GM12873 (cell line): ENCODE measurements around the gene CAMTA1.

Experiments used
- TF ChIP-seq, protein P1 (sequence below): IDR thresholded peaks from 2 replicates; pipeline ENCODE4 v1.5.1; 2012; ENCODE audit warnings: low read depth, mild to moderate bottlenecking, moderate library complexity, low read length, control low read depth; ENCODE audit not compliant: insufficient read depth; ENCODE audit errors: missing control alignments

Gene CAMTA1

DNA sequence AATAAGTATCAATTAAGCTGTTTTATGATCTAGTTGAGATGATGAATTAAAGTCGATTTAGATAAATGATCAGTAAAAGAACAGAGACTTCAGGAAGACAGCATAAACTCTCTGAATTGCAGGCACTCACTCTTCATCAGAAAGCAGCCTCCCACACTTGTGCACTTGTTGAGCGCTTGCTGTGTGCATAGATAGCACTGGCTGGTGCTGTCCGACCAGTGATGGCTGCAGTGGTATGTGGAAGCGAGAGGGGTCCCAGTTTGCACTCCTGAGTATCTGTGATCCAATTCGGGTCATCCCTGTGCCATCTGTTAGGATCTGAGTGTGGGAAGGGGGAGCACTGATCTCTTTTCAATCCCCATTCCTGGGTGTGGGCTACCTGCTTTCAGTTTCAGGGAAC, 137.8 kb downstream of the CAMTA1 start:
- TF ChIP-seq, protein P1, sequence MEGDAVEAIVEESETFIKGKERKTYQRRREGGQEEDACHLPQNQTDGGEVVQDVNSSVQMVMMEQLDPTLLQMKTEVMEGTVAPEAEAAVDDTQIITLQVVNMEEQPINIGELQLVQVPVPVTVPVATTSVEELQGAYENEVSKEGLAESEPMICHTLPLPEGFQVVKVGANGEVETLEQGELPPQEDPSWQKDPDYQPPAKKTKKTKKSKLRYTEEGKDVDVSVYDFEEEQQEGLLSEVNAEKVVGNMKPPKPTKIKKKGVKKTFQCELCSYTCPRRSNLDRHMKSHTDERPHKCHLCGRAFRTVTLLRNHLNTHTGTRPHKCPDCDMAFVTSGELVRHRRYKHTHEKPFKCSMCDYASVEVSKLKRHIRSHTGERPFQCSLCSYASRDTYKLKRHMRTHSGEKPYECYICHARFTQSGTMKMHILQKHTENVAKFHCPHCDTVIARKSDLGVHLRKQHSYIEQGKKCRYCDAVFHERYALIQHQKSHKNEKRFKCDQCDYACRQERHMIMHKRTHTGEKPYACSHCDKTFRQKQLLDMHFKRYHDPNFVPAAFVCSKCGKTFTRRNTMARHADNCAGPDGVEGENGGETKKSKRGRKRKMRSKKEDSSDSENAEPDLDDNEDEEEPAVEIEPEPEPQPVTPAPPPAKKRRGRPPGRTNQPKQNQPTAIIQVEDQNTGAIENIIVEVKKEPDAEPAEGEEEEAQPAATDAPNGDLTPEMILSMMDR = no peak

DNA sequence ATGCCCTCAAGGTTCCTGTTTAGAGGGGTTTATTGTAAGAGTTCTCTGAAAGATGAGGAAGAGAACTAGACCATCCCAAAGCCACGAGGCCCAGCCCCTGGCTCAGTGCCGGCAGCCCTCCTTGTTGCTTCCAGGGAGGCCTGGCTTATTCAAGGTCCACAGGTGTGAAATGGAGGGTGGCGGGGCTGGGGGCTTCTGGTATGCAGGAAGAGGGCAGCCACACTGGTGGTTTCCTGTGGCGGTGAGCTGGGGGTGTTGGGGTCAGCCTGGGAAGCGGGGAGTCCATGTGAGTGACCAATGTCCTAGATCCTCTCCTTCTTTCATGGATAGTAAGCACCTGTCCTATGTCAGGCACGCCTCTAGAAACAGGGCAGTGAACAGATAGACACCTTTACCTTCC, 138.2 kb downstream of the CAMTA1 start:
- TF ChIP-seq, protein P1 = no peak

DNA sequence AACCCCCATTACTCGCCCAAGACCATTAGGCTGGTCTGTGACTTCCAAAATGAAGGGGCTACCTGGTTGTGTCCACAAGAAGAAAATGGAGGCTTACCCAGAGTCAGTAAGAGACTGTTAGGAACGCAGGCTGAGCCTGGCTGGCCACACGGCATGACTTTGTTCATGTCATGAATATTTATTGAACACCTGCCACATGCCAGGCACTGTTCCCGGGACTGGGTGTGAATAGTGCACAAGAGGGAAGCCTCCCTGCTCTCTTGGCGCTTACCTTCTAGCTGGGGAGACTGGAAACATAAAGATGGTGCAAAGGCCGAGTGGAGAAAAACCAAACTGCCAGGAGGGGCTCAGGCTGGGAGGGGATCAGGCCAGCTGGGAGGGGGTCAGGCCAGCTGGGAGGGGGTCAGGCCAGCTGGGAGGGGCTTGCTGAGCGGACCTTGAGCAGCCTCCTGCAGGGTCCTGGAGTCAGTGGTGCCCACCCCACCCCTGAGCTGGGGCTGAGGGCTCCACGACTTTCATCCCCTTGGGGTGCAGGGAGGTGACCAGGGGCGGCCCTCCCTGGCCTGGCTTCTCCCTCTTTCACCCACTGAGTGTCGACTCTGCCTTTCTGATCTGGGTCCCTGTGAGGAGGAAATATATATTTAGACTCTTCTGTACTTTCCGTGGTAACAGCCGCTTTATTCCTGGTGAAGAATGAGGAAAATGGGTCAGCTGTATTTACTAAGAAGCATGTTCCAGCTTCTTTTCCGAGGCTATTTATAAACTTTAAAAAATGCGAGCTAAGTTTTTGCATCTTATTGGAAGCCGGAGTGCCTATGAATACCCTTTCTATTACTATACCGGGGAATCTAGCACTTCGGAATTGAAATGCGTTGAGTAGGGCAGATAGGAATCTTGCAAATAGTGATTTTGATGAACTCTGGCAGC, 139.0 kb downstream of the CAMTA1 start:
- TF ChIP-seq, protein P1 = no peak

DNA sequence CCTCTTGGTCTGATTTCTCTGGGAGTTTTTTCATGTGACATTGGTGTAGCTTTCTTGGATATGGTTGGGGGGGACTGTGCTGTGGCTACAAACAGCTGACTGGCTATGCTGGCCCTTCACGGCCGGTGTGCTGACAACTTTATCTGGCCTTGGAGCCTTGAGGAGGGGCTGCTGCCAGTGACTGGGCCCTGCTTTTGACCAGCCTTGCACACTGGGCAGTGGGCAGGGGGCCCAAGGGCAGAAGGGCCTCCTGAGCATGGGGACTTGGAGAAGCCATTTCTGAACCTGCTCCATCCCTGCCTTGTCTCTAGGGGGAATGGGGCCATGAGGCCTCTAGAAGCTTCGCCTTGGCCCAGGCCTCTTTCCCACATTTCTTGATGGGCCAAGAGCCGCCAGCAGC, 139.6 kb downstream of the CAMTA1 start:
- TF ChIP-seq, protein P1 = no peak

DNA sequence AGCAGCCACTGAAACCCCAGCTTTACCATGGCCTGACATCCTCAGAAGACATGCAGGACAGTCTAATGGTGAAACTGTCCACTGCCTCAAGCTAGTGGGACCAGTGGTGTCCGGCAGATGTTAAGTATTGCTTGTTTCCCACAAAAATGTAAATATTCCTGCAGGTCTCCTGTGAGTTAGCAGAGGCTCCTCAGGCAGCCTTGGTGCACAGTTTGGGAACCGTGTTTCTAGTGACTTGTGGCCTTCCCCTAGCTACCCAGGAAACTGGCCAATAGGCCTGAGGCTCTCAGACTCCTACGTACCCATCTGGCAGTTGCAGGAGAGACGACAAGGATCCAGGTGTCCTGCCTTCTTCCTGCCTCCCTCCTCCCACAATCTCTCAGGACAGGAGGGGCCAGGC, 142.4 kb downstream of the CAMTA1 start:
- TF ChIP-seq, protein P1 = no peak

DNA sequence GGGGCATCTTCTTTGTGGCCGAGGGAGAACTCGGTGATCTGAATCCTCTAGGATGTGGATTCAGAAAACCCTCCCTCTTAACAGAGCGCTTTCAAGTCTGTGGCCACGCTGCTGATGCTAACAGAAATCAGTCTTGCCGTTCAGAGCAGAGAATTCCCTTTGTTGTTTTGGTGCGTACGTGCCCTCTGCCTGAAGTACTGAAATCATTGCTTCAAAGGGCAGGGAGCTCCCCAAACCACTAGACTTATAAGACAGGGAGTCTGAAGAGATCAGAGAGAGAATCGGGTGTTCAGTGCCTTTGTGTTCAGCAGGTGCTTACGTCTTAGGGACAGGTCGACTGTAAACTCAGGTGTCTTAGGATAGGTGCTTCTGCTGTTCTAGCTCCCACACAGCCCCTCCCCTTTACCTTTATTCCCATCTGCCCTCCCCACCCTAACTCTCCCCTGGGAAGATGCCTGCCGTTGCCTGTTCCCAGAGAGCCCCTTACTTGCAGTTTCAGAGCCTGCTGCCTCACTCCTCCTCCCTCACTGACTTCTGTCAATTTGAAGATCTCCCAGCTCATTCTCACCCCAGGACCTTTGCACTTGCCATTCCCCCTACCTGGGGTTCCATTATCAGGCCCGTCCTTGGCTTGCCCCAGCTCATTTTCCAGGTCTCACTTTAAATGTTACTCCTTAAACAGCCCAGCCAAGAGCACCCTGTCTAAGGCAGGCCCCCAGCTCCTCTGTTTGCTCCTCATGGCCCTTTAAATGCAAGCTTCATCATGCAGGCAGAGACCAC, 143.0 kb downstream of the CAMTA1 start:
- TF ChIP-seq, protein P1 = no peak

DNA sequence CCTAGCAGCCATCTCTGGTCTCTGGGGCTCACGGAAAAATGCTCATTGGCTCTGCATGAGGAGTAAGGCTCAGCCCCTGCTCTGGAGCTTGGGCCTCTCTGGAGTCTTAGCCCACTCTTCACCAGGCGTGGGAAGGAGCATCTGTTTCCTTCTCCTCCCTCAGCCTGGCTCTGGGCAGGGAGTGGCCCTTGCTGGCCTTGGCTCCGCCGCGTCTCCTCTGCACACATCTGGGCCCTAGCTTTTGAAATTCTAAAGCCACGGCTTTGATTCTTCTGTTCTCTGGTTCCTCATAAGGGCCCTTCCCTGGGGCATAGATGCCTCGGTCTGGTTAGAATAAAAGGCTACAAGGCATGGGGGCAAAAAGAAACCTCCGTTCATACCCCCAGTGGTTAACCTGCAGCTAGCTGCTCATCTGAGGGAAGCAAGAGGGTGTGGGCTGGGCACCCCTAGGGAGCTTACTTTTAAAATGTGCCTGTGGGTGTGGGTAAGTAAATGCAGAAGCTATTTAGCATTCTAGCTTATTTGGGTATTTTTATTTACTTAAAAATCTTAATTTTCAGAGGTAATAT, 145.6 kb downstream of the CAMTA1 start:
- TF ChIP-seq, protein P1 = no peak
